Suppressor macrophage treated with lipopolysaccharide for 4 hours (primary cell): ENCODE results near the gene KLHDC8A.

Experiments used
- DNase-seq: peaks from one replicate; pipeline ENCODE4 v3.0.0-alpha.2; 2020

The KLHDC8A gene

GRCh38 chr1:205294175-205294917, 62.4 kb downstream of the KLHDC8A start:
- peak; percentile 72 for DNase-seq

GRCh38 chr1:205293350-205294074, 63.2 kb downstream of the KLHDC8A start:
- no peak for DNase-seq

GRCh38 chr1:205291596-205291995, 65.1 kb downstream of the KLHDC8A start:
- DNase-seq: no peak

- peak; percentile 94 for DNase-seq
These were observed 68.8 kb downstream of the KLHDC8A start for GRCh38 chr1:205287767-205288559.

- no peak for DNase-seq
These were observed 69.6 kb downstream of the KLHDC8A start for GRCh38 chr1:205287076-205287475.

GRCh38 chr1:205286335-205286950, 70.3 kb downstream of the KLHDC8A start:
- no peak for DNase-seq
